GM13976 (cell line): ENCODE measurements around the gene CMIP.

Experiments
- DNase-seq: peaks from one replicate; pipeline ENCODE4 v3.0.0; 2012; ENCODE audit warnings: low spot score
- CTCF ChIP-seq: IDR thresholded peaks from 2 replicates; pipeline ENCODE4 v1.5.1; 2012; ENCODE audit warnings: borderline replicate concordance, mild to moderate bottlenecking; ENCODE audit not compliant: insufficient read depth; ENCODE audit errors: extremely low read depth, missing control alignments, control extremely low read depth
- in situ Hi-C: fragments of 300-500 bp; cut with MboI; formaldehyde crosslinking; loops from one replicate; pipeline ENCODE4 v1.12.0; 2022; ENCODE audit warnings: low sequenced_read_pairs, mixed read lengths, inconsistent platforms; ENCODE audit not compliant: unreplicated experiment

CMIP gene

GRCh38 chr16:81618187-81618586 is 173.6 kb downstream of the CMIP start:
- TF ChIP-seq CTCF = no peak
- DNase-seq = no peak
- in situ Hi-C loops = no loop called here

- no peak for TF ChIP-seq CTCF
- in situ Hi-C loops = no loop called here
- DNase-seq = no peak
These were observed 174.1 kb downstream of the CMIP start for GRCh38 chr16:81618661-81619060.

- DNase-seq = no peak
- in situ Hi-C loops = loop anchor here (10.0 kb wide), 2 partner anchors 105 to 215 kb away; no protein-coding TSS in a partner anchor
- no peak for TF ChIP-seq CTCF
These were observed 175.4 kb downstream of the CMIP start for GRCh38 chr16:81620029-81620428.

DNA sequence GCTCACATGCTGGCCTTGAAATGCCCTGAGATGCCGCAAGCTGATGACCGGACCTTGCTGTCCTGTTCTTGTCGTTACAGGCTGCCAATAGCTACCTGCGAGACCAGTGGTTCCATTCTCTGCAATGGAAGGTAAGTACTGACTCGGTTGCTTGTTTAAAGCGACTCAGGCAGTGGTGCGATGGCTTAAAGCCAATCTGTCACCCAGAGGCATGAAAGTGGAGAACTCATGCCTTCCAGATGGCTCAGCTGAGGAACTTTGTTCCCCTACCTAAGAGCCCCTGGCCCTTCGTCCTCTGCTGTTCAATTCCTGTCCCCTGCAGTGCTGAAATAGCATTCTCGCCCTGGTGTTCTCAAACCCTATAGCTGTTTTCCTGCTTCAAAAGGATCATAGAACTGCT is 176.2 kb downstream of the CMIP start:
- TF ChIP-seq CTCF = no peak
- no peak for DNase-seq
- in situ Hi-C loops = loop anchor here (10.0 kb wide), 2 partner anchors 104 to 216 kb away; no protein-coding TSS in a partner anchor

- DNase-seq = no peak
- TF ChIP-seq CTCF = no peak
- in situ Hi-C loops = loop anchor here (10.0 kb wide), 2 partner anchors 103 to 217 kb away; no protein-coding TSS in a partner anchor
These were observed 176.9 kb downstream of the CMIP start for GRCh38 chr16:81621496-81621895.

- peak; percentile 38 for TF ChIP-seq CTCF
- peak; percentile 74 for DNase-seq
- in situ Hi-C loops = loop anchor here (10.0 kb wide), 2 partner anchors 101 to 219 kb away; no protein-coding TSS in a partner anchor
These were observed 178.9 kb downstream of the CMIP start for GRCh38 chr16:81623365-81624102.
